Left lung (tissue), 10 donors: Measurements from ENCODE around the gene DHX29. TPM values are rescaled to one million over a fixed set of nuclear protein-coding genes. Genes with fewer than 3 reads are reported as not detected.

Experiments
- ATAC-seq: fragments of 200-7000 bp; cut with Tn5 transposase; one replicate; pipeline ENCODE4 v1.9.1; 2020; ENCODE audit warnings: moderate library complexity
- DNase-seq, 4 donors: peaks; one replicate each; pipeline ENCODE4 v3.0.0-alpha.2; 2013 to 2020
- H3K27ac ChIP-seq, 2 donors: fragments of 200-600 bp; sonication (generic) in 1 of 2; one replicate each; pipeline versions ENCODE4 v1.5.0 to v1.8.0; 2020 to 2021
- H3K27me3 ChIP-seq, 2 donors: fragments of 200-600 bp; sonication (generic) in 1 of 2; one replicate each; pipeline versions ENCODE4 v1.5.0 to v1.8.0; 2020 to 2021
- H3K36me3 ChIP-seq, 2 donors: fragments of 200-600 bp; sonication (generic) in 1 of 2; one replicate each; pipeline versions ENCODE4 v1.5.0 to v1.8.0; 2020 to 2021
- H3K4me1 ChIP-seq, 2 donors: fragments of 200-600 bp; one replicate each; pipeline ENCODE4 v1.8.0; 2021
- H3K4me3 ChIP-seq, 2 donors: fragments of 200-600 bp; sonication (generic) in 1 of 2; one replicate each; pipeline versions ENCODE4 v1.5.0 to v1.8.0; 2020 to 2021; ENCODE audit warnings: mild to moderate bottlenecking in 1 of 2
- H3K9me3 ChIP-seq, 2 donors: fragments of 200-600 bp; sonication (generic) in 1 of 2; one replicate each; pipeline versions ENCODE4 v1.5.0 to v1.8.0; 2020 to 2021
- intact Hi-C, 2 donors: fragments of 100-400 bp; cut with DNase I; formaldehyde crosslinking; loops; one replicate each; pipeline versions ENCODE4 v1.11.2 to v1.14.2; 2022
- polyA plus RNA-seq, 6 donors: library from polyadenylated mRNA; unstranded; fragments of 120-200 nt; gene quantifications; one replicate each; pipeline ENCODE4 v1.2.1, GENCODE V29; 2013; ENCODE audit not compliant: insufficient read length in 6 of 6
- total RNA-seq, 2 donors: library from RNA; stranded (reverse); fragmentation: NEBNext Ultra II Directional; extraction: Animal tissue kit (Norgen Biotek cat#: 25700); gene quantifications; one replicate each; pipeline ENCODE4 v1.2.1, GENCODE V29; 2021
- TF ChIP-seq, protein P1 (sequence below), 2 donors: fragments of 200-600 bp; sonication (generic) in 1 of 2; IDR thresholded peaks; one replicate each; pipeline versions ENCODE4 v1.5.0 to v1.8.0; 2021; ENCODE audit warnings: antibody characterized with exemption in 2 of 2
- donor health status: DM: no; HTN: yes; CAD: no.
- donor health status: DM: no; HTN: no; CAD: no.

DHX29 gene
- total and polyA plus RNA-seq, 8 donors: 26.4 to 36.4 (median 32.5) TPM

DNA sequence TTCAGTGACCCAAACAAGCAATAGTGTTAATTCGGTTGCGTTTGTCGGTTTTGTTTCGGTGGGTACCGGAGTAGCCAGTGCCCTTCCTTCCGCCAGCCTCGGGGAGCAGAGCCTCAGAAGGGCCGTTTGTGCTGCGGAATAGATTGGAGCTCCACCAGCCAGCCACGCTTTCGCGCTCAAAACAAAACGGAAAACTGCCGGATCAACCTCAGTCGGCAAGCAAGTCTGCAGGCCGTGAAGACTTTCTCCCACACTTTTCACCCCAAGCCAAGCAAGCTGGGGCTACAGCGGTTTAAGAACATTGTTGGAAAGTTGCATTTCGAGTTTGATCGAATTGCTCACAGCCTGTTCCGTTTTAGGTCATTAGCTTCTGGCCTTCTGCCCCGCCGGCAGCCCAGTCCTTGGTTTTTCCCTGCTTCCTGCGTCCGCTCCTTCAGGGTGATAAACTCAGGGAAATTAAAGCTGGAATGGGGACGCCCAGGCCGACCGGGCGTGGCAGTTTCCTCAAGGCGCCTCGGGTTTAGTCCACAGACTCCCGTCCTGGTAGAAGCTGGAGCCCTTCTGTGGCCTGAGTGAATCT is 73.3 kb downstream of the DHX29 start:
- H3K4me1 ChIP-seq: peaks cover 25 to 36% of the 10 kb centered on the region in 2 donors
- DNase-seq (peak in 1 of 4 donors; percentile 26), ATAC-seq (peak; percentile 9)
- H3K27me3 ChIP-seq: peaks cover 60 to 100% of the 10 kb centered on the region in 2 donors
- intact Hi-C loops: no loop called here
- H3K36me3 ChIP-seq: no peaks in the 10 kb centered on the region
- no peak overlapping the region for H3K27ac ChIP-seq
- TF ChIP-seq, protein P1, sequence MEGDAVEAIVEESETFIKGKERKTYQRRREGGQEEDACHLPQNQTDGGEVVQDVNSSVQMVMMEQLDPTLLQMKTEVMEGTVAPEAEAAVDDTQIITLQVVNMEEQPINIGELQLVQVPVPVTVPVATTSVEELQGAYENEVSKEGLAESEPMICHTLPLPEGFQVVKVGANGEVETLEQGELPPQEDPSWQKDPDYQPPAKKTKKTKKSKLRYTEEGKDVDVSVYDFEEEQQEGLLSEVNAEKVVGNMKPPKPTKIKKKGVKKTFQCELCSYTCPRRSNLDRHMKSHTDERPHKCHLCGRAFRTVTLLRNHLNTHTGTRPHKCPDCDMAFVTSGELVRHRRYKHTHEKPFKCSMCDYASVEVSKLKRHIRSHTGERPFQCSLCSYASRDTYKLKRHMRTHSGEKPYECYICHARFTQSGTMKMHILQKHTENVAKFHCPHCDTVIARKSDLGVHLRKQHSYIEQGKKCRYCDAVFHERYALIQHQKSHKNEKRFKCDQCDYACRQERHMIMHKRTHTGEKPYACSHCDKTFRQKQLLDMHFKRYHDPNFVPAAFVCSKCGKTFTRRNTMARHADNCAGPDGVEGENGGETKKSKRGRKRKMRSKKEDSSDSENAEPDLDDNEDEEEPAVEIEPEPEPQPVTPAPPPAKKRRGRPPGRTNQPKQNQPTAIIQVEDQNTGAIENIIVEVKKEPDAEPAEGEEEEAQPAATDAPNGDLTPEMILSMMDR (IDR thresholded peaks at IDR 0.05): no peak
- H3K9me3 ChIP-seq: no peaks in the 10 kb centered on the region
- H3K4me3 ChIP-seq: peak overlapping the region; percentile 31 to 46

- Histone ChIP-seq H3K4me3 (peak within 1 kb of the TSS; percentile 31 to 46), H3K4me1 (peaks cover 25 to 36% of the 10 kb centered on the region in 2 donors), H3K36me3 (no peaks in the 10 kb centered on the region), H3K9me3 (no peaks in the 10 kb centered on the region), H3K27me3 (peaks cover 69 to 100% of the 10 kb centered on the region in 2 donors), H3K27ac (no peak within 1 kb of the TSS)
- peak in 3 of 4 donors; percentile 72 to 88 (median 81) for DNase-seq
- TF ChIP-seq, protein P1 (IDR thresholded peaks at IDR 0.05): peak in 1 of 2 donors; percentile 3
- ATAC-seq: peak; percentile 93
- intact Hi-C loops: no loop called here
These were observed 74.2 kb downstream of the DHX29 start, which contains the start of gene CCNO for GRCh38 chr5:55232985-55233928. CCNO (minus strand) TSS chr5:55233608; CDS start chr5:55233523, 85 bp downstream.

DNA sequence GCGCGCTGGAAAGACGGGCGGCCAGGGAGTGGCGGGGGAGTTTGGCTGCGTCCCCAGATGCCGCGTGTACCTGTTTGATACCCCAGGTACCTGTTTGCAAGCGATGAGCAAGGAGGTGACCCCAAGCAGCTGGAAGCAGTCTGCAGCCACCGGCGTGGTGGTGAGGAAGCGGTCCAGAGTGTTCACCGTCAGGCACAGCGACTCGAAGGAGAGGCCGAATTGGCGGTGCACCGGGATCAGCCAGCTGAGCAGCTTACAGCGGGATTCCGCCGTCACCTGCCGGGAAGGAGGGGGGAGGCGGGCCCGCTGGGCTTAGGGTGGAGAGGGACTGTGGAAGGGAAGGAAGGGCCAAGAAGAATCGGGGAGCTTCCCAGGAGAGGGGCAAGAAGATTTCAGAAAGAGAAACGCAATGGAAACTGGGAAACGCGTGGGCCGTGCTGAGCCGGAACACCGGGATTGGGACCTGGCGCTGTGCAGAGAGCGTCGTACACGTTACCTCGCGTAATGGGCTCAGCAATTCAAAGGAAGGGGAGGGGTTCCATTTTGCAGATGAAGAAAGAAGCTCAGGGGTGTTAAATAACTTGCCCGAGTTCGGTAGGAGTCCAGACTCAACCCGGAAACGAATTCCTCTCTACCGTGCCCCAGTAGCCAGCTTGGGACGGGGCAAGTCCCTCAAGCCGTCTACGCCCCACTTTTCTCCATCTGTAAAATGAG is 75.1 kb downstream of the DHX29 start:
- peaks cover 78 to 100% of the 10 kb centered on the region in 2 donors for H3K27me3 ChIP-seq
- peak in 1 of 4 donors; percentile 21 for DNase-seq

GRCh38 chr5:55231919-55232270 is 75.6 kb downstream of the DHX29 start:
- DNase-seq (no peak), ATAC-seq (no peak)
- TF ChIP-seq, protein P1 (IDR thresholded peaks at IDR 0.05): no peak
- no peak overlapping the region for H3K27ac ChIP-seq
- peaks cover 83 to 100% of the 10 kb centered on the region in 2 donors for H3K27me3 ChIP-seq
- H3K9me3 ChIP-seq: no peaks in the 10 kb centered on the region
- no peaks in the 10 kb centered on the region for H3K36me3 ChIP-seq
- peaks cover 25 to 46% of the 10 kb centered on the region in 2 donors for H3K4me1 ChIP-seq
- intact Hi-C loops: no loop called here
- H3K4me3 ChIP-seq: no peak overlapping the region

More for the DNA sequence above, 75.1 kb downstream of the DHX29 start:
- Histone ChIP-seq H3K9me3 (no peaks in the 10 kb centered on the region), H3K4me1 (peaks cover 25 to 41% of the 10 kb centered on the region in 2 donors), H3K4me3 (peak overlapping the region; percentile 31 to 46), H3K36me3 (no peaks in the 10 kb centered on the region), H3K27ac (no peak overlapping the region)
- TF ChIP-seq, protein P1 (IDR thresholded peaks at IDR 0.05): no peak
- intact Hi-C loops: no loop called here
- peak; percentile 12 for ATAC-seq
